ENCODE measurements around the gene ATP8A2. TPM values are rescaled to one million over a fixed set of nuclear protein-coding genes. Genes with fewer than 3 reads are reported as not detected.
A peak's percentile ranks its signal among the peaks of the same experiment; 100 is the strongest.

ATP8A2 gene
- polyA plus RNA-seq, 5 donors: 9.1 to 13.1 (median 12.3) TPM

GRCh38 chr13:25729201-25729600 is 357.4 kb downstream of the ATP8A2 start:
- DNase-seq: no peak

- DNase-seq: no peak
Observed at GRCh38 chr13:25731037-25731436, 359.3 kb downstream of the ATP8A2 start.

GRCh38 chr13:25731536-25731935 is 359.8 kb downstream of the ATP8A2 start:
- DNase-seq: no peak

- DNase-seq: no peak
Observed at GRCh38 chr13:25732111-25732865, 360.5 kb downstream of the ATP8A2 start.

GRCh38 chr13:25733001-25733491 is 361.3 kb downstream of the ATP8A2 start:
- DNase-seq: no peak

GRCh38 chr13:25733696-25734435 is 362.1 kb downstream of the ATP8A2 start:
- no peak for DNase-seq

GRCh38 chr13:25738342-25739196 is 366.8 kb downstream of the ATP8A2 start:
- DNase-seq: peak; percentile 92 to 93

- no peak for DNase-seq
Observed at GRCh38 chr13:25739376-25739775, 367.6 kb downstream of the ATP8A2 start.

- DNase-seq: no peak
Observed at GRCh38 chr13:25741796-25742195, 370.0 kb downstream of the ATP8A2 start.

- DNase-seq: no peak
Observed at GRCh38 chr13:25742220-25742619, 370.4 kb downstream of the ATP8A2 start.

GRCh38 chr13:25743421-25743820 is 371.6 kb downstream of the ATP8A2 start:
- no peak for DNase-seq

- no peak for DNase-seq
Observed at GRCh38 chr13:25744178-25744577, 372.4 kb downstream of the ATP8A2 start.

- DNase-seq: no peak
Observed at GRCh38 chr13:25746131-25746530, 374.4 kb downstream of the ATP8A2 start.

- peak; percentile 58 to 61 for DNase-seq
Observed at GRCh38 chr13:25752957-25753551, 381.3 kb downstream of the ATP8A2 start.

- peak; percentile 75 to 82 for DNase-seq
Observed at GRCh38 chr13:25753976-25754375, 382.2 kb downstream of the ATP8A2 start.

- DNase-seq: no peak
Observed at GRCh38 chr13:25756251-25756650, 384.5 kb downstream of the ATP8A2 start.

GRCh38 chr13:25756912-25757311 is 385.1 kb downstream of the ATP8A2 start:
- DNase-seq: no peak

- no peak for DNase-seq
Observed at GRCh38 chr13:25761041-25761440, 389.3 kb downstream of the ATP8A2 start.

- DNase-seq: no peak
Observed at GRCh38 chr13:25762281-25762680, 390.5 kb downstream of the ATP8A2 start.

GRCh38 chr13:25762795-25763377 is 391.1 kb downstream of the ATP8A2 start:
- DNase-seq: no peak

- DNase-seq: no peak
Observed at GRCh38 chr13:25764378-25764777, 392.6 kb downstream of the ATP8A2 start.
